Stimulated activated CD4-positive, alpha-beta T cell treated with anti-CD3 and anti-CD28 coated beads, Interleukin-4, amount 100 ng/mL, for 1 hour (primary cell): ENCODE results near the gene SMURF1.
"Not testable (repeated sequence)": the region's sequence is repeated elsewhere in the genome, so short reads cannot be mapped to it uniquely, and the experiment has no call there.

Source experiments
- DNase-seq: peaks from one replicate; pipeline ENCODE4 v3.0.0-alpha.2; 2020

SMURF1 gene

GRCh38 chr7:99046722-99047121 is 97.2 kb downstream of the SMURF1 start:
- DNase-seq, result no peak

- DNase-seq, result not testable (repeated sequence)
Observed at GRCh38 chr7:99046262-99046661, 97.6 kb downstream of the SMURF1 start.

GRCh38 chr7:99044858-99045257 is 99.0 kb downstream of the SMURF1 start:
- not testable (repeated sequence) for DNase-seq

DNA sequence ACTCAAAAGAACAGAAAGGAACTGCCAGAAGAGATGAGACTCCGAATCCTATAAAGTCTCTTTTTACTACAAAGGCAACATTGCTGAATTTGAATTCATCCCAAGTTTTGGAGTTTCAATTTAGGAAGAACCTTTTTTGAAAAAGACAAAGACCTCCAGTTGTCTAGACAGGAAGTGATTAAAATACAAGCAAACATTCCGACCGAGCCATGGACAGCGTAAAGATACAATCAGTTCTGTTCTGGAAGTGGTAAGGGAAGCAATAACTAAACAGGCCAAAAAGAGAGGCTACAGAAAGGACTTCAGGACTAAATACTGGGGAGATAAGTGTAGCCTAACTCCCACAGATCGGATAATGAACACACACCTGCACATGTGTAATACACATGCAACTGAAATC is 101.0 kb downstream of the SMURF1 start:
- no peak for DNase-seq

- DNase-seq, result no peak
Observed at GRCh38 chr7:99041526-99041925, 102.4 kb downstream of the SMURF1 start.

DNA sequence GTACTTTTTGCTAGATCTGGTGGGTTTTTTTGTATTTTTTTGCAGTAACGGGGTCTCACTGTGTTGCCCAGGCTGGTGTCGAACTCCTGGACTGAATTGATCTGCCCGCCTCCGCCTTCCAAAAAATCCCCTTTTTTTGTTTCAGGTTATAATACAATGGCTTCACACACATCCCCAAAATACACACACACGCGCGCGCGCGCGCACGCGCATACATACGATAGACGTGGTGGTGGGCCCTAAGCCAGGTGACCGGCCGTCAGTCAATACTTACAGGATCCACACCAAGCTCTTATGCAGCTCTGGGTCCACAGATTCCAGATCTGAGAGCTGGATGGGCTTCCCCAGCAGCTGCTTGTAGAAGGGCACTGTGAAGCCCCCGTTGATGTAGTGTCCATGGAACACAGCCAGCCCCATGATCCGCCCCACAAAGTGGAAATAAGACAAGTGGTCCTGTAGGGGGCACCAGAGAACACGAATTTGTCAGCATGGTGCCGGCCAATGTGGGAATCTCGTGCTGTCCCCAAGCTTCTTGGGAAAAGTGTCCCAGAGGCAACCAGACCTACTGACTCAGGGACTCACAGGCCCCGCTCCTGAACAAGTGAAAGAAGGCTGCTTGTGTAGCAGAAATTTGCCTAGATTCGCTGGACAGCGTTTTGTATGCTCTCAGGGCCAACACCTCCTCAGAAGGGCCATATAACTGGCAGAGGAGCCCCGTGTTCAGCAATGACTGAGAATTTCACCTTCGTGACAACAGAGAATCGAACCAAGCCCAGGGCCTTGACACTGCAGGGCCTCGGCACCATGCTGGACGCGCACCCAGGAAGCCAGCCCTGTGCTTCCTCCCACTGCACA is 103.6 kb downstream of the SMURF1 start:
- peak; percentile 50 for DNase-seq

- no peak for DNase-seq
Observed at GRCh38 chr7:99039384-99039891, 104.5 kb downstream of the SMURF1 start.

- DNase-seq, result no peak
Observed at GRCh38 chr7:99038086-99038855, 105.6 kb downstream of the SMURF1 start.

DNA sequence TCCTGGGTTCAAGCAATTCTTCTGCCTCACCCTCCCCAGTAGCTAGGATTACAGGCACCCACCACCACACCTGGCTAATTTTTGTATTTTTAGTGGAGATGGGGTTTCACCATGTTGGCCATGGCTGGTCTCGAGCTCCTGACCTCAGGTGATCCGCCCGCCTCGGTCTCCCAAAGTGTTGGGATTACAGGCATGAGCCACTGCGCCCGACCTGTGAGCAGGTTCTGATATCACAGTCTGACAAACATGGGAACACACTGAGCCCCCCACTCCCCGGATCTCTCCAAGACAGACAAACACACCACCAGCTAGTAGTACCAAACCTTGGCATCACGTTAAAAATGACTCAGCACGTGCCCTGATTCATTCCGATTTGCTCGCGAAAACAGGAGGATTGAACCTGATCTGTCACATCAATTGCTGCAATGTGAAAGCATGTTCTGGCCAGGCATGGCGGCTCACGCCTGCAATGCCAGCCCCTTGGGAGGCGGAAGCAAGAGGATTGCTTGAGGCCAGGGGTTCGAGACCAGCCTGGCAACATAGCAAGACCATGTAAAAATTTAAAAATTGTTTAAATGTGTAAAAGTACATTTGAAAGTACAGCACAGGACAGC is 106.5 kb downstream of the SMURF1 start:
- DNase-seq, result no peak

GRCh38 chr7:99036546-99037111 is 107.3 kb downstream of the SMURF1 start:
- DNase-seq, result no peak

DNA sequence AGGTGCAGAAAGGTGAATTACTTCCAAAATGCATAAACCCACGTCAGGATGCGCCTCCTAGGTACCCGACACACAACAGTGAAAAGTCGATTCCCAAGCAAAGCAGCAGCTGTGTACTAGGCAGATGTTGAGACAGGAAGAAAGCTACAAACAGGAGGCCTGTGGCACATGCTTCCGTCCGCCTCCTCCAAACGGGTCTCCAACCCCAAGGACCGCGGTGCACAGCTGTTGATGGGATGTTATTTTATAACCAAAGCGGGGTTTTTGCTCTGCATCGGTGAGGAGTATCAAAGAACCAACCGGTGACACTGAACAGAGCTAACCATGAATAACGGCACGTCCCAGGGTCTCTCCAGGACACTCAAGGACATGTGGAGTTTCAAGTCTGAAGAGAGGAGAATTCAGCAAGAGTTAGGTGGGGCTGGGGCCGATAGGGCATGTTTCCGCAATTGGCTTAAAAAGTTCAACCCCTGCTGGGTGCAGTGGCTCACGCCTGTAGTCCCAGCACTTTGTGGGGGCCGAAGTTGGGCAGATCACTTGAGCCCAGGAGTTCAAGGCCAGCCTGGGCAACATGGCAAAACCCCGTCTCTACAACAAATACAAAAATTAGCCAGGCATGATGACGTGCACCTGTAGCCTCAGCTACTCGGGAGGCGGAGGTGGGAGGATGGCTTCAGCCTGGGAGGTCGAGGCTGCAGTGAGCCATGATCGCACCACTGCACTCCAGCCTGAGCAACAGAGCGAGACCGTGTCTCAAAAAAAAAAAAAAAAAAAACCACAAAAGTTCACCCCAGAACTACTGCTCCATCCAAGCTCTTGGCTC is 108.0 kb downstream of the SMURF1 start:
- no peak for DNase-seq

DNA sequence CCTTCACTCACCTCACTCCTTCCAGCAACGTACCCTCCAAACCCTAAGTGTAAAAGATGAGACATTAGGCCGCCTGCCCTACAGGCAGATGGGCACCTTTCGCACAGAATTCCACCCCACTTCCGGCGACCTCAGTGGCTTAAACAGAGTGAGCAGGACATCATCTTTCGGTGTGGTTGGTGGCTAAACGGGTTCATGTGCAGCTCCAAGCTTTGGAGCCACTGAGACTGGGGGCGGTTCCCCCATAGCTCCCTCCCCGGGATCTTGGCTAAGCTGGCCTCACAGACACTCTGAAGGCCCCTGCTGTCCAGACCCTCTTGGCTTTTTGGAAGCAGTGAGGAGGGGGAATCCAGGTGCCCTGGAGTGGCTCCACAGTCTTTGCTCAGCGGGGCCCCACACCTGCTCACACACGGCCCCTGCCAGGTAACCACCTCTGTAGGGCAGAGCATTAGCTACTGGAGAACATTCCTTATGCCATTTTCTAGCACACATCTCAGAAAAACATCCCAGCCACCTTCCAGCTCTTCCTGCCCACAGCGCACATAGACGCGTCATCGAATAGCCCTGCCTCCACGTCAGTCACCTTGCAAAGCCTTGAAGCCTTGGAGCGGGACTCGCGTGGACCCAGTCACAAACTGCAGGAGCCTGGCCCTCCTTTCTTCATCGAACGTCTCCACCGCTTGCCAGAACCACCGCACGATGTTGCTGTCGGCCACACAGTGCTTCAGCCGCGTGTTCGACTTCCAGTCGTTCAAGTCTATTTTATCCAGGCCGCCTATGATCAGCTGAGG is 108.8 kb downstream of the SMURF1 start:
- DNase-seq, result no peak

- DNase-seq, result no peak
Observed at GRCh38 chr7:99033765-99034164, 110.1 kb downstream of the SMURF1 start.

- DNase-seq, result no peak
Observed at GRCh38 chr7:99032928-99033327, 111.0 kb downstream of the SMURF1 start.

GRCh38 chr7:99031496-99031895 is 112.4 kb downstream of the SMURF1 start:
- DNase-seq, result no peak

DNA sequence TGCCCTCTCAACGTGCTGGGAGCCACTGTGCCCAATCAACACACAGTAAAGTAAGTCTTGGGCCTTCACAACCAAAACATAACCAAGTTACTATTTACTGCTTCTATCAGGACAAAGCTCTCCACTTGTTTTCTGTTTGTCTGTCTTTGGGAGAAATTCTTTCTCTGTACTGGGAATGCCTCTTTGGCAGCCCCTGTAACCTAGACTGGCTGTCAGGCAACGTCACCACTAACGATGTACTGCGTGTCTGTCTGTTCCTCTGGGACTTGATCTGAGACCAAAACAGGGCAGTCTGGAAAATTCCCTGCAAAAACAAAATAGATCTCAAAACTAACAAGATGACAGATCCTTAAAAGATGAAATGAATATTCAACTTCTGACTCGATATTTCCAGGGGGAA is 113.0 kb downstream of the SMURF1 start:
- DNase-seq, result no peak

- DNase-seq, result no peak
Observed at GRCh38 chr7:99030457-99030856, 113.5 kb downstream of the SMURF1 start.

DNA sequence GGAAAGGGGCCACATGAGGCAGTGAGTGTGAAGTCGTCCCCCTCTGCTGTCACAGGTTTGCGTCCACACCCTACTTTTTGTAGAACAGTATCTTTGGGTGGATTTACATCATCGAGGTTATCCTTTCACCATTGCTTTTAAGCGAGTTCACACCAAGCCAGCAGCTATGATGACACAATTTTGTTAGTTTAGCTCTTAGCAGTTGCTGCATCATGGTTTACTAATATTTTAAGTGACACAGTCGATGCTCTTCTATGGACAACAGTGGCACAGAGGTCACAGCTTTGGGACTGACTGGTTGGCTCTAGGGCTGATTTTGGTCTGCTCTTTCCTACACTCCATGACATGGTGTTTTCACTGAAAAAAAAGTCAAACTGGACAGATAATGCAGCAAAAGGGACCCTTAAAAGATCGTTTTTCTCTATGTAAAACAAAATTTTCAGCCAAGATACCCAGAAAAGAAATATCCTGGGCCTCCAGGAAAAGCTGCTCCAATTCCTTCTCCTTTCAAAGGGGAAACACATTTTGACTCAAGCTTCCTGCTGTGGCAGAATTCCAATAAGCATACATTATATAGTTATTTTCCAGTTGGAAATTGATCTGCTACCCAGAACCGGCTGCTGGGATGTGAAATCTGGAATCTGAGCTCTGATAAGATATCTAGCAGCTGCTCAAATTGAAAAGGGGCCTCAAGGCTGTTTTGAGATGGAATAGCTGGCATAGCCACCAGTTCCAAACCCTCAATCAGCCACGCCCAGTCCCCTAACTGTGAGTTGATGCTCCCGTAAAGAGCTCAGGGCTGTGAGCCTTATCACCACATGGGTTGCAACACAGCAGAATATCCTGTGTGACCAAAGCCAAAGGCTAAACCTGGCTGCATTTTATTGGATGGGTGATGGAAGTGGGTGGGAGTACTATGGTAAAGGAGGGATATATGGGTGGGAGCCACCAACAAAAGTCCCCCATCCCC is 114.2 kb downstream of the SMURF1 start:
- DNase-seq, result no peak

DNA sequence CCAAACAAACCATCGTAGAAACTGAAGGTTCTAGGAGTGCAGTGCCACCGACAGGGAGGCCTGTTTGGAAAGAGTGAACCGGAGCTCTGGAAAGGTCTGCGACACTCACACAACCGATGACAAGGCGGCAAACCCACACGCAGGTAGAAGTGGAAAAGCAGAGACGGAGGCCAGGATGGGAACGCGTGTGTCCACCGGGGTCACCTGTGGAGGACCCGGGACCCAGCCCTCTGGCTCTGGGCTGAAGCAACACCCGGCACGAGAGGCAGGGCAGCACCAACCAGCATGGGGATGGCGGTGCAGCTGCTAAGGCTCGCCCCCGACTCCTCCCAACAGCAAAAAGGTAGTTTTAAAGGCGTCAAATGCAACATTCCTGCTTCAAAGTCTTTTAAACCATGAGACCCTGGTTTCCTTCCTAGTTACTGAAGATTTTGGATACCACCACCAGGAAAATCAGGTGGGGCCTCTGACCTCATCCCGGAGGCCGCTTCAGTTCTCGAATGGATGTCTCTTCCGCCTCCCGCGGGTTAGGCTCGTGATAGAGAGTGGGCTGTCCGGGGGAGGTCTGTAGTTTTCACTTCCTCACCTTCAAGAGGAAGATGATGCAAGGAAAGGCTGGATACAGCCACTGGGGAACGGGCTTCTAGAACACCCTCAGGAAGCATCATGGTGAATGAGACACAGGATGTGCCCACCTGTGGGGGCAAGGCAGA is 115.5 kb downstream of the SMURF1 start:
- DNase-seq, result no peak
